GM06990 (cell line): Measurements from ENCODE around the gene MAPK1.

Experiments used
- DNase-seq: peaks from one replicate; pipeline ENCODE4 v3.0.0-alpha.2; 2011; ENCODE audit not compliant: insufficient read length; ENCODE audit errors: extremely low read depth
- H3K27me3 ChIP-seq: replicated peaks from 2 replicates; pipeline ENCODE4 v1.6.0; 2011; ENCODE audit warnings: low read length; ENCODE audit not compliant: control insufficient read depth, insufficient read depth
- H3K36me3 ChIP-seq: 2 replicates; pipeline ENCODE4 v1.5.1; 2011; ENCODE audit warnings: low read length; ENCODE audit not compliant: control insufficient read depth, insufficient read depth
- H3K4me3 ChIP-seq: replicated peaks from 2 replicates; pipeline ENCODE4 v1.5.1; 2011; ENCODE audit warnings: low read depth, mild to moderate bottlenecking, control low read depth, low read length
- CTCF ChIP-seq: IDR thresholded peaks from 2 replicates; pipeline ENCODE4 v1.5.1; 2011; ENCODE audit warnings: low read length, control low read depth, mild to moderate bottlenecking, inconsistent platforms; ENCODE audit not compliant: insufficient read depth, poor library complexity, severe bottlenecking

Gene MAPK1

GRCh38 chr22:21860491-21861039, 6.9 kb downstream of the MAPK1 start:
- no peak for TF ChIP-seq CTCF
- no peak overlapping the region for H3K4me3 ChIP-seq
- DNase-seq = no peak
- no peaks in the 10 kb centered on the region for H3K27me3 ChIP-seq
- H3K36me3 ChIP-seq = no peaks in the 10 kb centered on the region

DNA sequence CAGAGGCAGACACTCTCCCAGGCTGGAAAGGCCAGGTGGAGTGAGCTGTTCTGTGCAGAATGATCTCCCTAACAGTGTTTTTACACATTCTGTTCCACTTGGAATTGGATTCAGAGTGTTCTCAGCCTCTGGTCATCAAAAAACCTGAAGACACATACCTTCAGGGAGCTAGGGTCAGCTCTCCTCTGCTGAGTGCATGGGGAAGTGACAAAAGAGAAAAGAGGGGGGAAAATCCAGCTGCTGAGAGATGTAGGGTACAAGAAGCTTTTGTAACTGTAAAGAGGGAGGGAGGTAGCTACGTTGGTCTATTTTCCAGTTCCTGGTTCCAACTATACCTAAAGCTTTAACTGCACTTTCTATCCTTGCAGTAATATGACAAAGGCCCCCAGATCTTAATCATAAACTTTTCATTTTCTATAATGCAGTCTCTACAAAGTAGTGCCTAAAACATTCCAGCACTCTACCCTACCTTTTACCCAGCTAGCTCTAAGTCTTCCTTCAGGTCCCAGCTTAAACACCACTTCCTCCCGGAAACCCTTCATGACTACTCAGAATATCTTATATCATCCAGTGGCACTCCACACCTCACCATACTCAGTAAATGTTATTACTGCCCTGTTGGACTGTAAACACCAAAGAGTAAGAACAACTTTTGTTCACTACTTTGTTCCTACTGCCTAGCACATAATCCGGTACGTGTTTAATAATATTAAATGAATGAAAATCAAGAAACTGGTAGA, 9.2 kb downstream of the MAPK1 start:
- no peak for DNase-seq
- Histone ChIP-seq H3K36me3 (no peaks in the 10 kb centered on the region), H3K27me3 (no peaks in the 10 kb centered on the region), H3K4me3 (no peak overlapping the region)
- no peak for TF ChIP-seq CTCF

- peak overlapping the region; percentile 4; the same call in 1 of the 2 replicates for H3K4me3 ChIP-seq
- DNase-seq = peak; percentile 26
- H3K36me3 ChIP-seq = no peaks in the 10 kb centered on the region
- TF ChIP-seq CTCF = no peak
- no peaks in the 10 kb centered on the region for H3K27me3 ChIP-seq
These were observed 9.9 kb downstream of the MAPK1 start for GRCh38 chr22:21857481-21857914.

DNA sequence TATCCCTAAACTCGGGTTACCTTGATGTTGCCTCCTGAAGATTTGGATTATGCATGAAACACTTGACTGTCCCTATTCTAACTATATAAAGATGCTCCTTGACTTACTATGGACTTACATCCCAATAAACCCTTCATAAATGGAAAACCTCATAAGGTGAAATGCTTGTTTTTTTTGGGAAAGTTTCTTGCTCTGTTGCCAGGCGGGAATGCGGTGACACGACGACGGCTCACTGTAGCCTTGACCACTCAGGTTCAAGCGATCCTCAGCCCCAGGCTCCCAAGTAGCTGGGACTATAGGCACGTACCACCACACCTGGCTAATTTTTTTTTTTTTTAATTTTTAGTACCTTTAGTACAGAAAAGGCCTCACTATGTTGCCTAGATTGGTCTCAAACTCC, 10.6 kb downstream of the MAPK1 start:
- Histone ChIP-seq H3K27me3 (no peaks in the 10 kb centered on the region), H3K36me3 (no peaks in the 10 kb centered on the region), H3K4me3 (no peak overlapping the region)
- DNase-seq = no peak
- TF ChIP-seq CTCF = no peak

GRCh38 chr22:21856197-21856596, 11.2 kb downstream of the MAPK1 start:
- Histone ChIP-seq H3K36me3 (no peaks in the 10 kb centered on the region), H3K27me3 (no peaks in the 10 kb centered on the region), H3K4me3 (no peak overlapping the region)
- no peak for TF ChIP-seq CTCF
- DNase-seq = no peak
